NCI-H1930 (cell line): ENCODE measurements around the gene FMN1.

ENCODE experiments used
- DNase-seq, 2 experiments: peaks; one replicate each; lab custom pipeline; 2025; lab: John Stamatoyannopoulos, UW

Gene FMN1

DNA sequence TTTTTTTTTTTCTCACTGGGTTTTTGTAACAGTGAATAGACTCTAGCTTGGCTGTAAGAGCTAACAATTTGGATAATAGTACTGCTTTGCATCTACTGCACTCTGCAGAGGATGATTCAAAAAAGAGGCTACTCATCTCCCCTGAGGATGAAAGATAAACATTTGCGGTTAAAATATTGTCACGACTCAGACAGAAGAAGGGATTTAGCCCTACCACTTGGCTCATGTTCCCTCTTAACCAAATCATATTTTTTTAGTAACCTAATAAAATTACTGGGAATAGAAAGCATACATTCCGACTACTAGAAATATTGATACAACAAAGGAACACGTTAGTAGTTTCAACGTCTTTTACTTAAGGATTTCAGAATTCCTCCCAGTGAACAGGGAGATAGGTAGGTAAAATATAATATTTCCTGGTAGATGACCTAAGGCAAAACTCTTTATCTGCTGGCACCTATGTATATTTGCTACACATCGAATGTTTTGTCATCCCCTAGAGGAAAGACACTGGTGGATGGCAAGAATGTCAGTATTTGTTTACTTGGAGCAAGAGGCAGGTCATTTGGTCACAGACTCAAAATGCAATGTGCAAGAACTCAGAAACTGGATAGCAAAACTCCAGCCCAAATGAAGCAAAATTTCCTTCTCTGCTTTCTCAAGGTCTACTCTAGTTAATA is 365.9 kb downstream of the FMN1 start:
- peak; percentile 2 to 23 for DNase-seq

DNA sequence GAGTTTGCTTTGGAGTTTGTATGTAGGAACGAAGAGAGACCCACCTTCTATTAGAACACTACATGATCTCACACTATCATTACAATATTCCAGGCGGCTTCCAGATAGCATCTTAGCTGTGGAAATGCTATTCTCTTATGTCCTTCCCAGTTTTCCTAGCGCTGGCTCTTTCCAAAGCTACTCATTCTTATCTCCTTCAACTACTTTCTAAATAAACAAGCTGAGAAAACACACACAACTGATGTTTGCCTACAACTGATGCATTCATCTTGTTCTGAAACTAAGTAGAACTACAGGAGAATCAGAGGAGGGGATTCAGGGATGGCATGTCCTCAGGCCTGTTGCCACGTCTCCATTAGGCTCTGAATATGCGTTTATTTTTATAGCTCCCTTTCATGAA is 367.8 kb downstream of the FMN1 start:
- DNase-seq = no peak

DNA sequence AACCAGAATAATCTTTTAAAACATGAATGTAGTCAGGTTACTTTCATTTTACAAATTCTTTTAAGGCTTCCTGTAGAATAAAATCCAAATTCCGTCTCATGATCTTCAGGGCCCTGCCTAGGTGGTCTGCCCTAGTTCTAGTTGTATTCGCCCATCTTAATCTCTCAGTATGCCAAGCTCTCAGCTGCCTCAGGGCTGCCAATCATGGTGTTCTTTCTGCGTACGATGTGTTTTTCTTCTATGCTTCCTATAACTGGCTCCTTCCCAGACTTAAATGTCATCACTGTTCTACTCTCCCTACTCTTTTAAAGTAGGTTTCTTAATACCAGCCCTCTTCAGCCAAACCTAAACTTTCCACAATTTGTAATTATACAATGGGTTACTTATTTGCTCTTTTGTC is 369.3 kb downstream of the FMN1 start:
- DNase-seq = no peak

DNA sequence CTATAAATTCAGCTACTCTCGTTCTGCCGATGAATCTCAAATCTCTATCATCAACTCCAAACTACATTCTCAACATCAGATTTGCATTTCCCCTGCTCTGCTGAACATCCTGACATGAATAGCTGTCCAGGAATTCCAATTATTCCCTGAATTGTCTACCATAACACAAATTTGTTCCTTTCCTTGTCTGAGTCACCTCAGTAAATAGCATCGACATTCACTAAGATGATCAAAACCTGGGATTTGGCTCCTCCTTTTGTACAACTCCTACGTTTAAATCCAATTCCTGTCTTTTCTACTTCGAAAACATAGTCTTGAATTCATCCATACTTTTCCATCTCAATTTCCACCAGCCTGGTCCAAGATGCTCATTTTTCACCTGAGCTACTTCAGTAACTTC is 369.7 kb downstream of the FMN1 start:
- no peak for DNase-seq

DNA sequence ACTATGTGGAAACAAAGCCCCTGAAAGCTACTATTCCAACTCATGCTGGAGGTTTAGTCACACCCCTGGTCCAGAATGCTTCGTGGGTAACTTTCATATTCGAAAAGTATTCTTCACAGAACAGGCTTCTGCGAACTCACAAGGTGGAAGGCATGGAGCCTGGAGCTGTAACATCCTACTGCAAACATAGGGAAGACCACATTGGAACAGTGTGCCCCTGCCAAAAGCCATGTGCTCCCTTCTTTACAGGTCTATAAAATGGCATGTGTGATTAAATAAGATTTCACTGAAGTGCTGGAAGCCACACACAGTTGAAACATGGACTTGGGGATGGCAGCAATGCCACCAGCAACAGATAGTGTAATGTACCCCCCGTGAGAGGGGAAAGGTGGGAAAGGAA is 370.8 kb downstream of the FMN1 start:
- no peak for DNase-seq

DNA sequence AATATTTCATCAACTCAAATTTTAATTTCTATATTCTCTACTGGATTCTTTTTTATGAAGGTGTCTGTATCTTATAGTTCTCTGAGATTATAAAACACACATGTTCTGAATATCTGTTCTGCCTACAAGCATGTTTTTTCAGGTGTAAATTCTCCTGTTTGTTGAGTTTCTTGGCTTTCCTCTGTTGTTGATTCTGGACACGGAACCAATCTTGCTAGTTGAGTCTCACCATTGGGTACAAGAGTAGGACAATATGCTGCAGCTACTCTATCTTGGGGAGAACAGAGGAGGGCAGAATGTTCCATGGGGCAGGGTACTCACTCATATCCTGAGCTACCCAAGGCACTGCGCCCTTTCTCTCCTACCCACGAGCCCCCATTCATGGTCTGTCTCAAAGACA is 371.8 kb downstream of the FMN1 start:
- no peak for DNase-seq

DNA sequence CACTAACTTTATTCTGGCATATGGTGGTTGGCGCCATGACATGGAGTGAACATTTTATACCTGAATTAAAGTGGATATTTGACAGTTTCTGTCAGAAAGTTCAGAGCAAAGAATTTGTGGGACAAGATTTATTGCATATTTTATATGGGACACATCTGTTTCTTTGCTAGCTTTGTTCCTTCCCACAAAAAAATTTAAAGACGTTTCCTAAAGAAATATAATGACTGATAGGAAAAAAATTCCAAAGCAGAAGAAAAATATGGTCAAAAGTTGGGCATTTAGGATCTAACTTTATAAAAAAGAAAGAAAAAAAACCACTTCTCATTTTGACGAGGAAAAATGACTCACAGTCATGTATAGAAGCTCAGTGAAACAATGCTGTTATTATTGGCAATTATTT is 375.1 kb downstream of the FMN1 start:
- no peak for DNase-seq

DNA sequence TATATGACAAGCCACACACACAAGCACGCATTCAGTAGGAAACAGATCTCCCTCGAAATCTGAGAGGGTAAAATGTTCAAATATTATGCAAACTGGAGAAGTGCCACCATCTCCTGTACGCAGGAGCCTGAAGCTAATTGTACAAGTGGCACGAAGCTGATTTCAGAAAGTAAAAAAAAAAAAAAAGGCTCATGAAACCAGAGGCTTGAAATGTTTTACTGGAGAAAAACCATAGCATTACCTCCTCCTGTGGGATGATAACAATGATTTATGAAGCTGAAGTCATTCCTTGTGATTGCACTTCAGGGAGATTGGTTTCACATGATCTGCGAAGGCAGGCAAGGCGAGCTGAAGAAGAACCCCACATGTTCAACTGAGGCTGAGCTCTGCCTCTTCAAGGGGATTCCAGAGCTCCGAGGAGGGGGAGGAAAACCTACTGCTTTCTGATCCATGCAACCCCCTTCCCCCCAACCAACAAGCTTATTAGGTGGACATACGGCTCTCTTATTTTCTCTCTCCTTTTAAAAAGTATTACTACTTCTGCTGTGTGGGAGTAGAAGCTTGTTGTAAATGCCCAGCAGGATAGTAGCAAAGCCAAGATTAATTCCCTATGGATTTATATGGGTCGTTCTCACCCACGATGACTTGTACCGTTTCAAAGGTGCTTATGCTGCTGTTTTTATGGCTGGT is 375.6 kb downstream of the FMN1 start:
- peak; percentile 19 to 49 for DNase-seq

DNA sequence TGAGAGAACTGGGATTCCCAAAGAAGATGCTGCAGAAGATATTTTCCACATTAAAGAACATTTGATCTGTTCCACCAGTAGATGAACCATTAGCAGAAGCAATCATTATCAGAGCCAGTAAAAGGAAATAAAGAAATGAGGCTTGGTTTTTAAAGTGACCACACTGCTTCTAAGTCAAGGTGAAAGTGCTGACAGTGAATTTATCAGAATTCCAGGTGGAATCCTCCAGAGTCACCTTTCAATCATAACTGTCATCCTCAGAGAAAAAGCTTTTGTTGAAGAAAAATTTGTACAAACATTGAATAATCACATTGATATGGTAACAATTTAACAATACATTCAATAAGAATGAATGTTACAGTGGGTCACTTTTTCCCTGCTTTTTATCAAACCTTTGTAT is 376.9 kb downstream of the FMN1 start:
- DNase-seq = peak; percentile 6 to 12

DNA sequence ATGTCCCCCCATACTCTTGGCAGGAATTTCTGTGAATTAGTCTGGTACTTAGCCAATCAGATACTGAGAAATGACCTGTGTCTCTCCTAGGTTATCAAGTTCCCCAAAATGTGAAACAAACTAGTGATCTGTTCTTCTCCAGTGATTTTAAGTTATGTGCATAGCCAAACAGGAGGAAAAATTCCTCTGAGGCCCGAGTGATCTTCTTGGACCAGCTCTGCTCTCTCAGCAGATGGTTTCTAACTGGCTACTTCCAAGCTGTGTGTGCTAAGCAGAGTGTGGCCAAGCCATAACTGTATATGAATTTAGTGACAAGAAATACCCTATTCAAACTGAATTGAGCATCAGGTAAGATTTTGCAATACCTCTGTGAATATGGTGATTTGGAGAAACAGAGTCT is 387.2 kb downstream of the FMN1 start:
- DNase-seq = no peak

DNA sequence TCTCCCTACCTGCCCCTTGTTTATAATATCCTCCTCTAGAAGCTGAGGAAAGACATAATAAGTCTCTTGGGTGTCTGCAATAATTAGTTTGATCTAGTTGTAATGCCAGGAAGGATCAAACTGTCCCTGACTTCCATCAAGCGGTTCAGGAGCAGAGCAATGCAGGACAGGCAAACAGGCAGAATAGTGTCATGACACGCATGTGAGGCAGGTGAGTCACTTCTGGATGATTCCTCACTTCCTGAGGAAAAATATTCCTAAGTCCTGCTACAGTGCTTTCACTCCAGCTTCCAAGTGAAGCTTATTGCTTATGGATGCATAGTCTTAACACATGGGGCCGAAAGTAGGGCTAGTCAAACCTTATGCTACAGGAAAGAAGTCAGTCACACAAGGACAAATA is 390.9 kb downstream of the FMN1 start:
- DNase-seq = no peak

DNA sequence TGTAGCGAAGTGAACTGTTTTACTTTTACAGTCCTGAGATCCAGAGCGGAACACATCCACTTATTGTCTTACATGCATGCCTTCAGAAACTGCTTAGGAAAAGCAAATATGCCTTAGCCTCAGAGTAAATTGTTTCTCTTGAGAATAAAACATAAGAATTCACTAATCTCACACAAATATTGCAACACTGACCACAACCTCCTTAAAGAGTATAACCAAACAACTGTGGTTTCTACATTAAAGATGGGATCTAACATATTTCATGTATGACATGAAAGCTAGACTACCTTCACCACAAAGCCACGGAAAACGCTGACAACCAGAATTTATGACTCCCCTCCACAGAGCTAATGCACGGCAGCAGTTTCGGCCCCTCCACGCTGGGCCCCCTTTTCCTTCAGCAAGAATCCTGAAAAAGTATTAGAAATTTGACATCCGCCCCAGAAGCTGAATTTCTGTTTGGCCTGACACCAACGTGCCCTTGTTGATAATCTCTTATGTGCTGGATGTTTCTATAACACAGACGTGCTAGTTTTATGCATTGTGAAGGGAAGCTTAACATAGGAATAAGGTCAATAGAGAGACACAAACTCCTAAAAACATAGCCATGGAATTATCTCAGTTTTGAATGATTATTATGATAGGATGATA is 392.1 kb downstream of the FMN1 start:
- no peak for DNase-seq

DNA sequence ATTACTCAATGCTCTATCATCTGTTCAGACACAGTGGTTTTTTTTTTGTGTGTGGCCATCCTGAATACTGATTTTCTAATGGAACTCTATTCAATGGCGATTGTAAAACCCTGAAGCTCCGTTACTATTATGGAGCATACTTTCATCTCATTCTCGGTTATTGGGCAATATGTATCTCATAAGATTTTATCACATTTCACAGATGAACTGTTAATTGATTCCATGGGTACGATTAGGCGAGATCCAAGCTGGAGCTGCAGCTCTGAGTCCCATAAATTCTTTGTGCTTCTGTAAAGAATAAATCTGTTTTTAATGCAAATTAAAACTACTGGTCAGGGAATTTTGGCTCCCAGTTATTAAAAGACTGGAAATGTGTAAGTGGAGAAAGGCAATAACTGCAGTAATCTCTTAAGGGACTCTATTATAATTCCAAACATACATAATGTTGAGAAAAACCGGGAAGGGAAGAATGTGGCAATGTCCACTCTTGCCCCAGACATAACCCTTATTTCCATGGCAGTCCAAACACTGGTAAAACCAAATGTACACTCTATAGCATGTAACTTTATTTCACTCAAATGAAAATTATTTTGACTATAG is 394.5 kb downstream of the FMN1 start:
- no peak for DNase-seq

DNA sequence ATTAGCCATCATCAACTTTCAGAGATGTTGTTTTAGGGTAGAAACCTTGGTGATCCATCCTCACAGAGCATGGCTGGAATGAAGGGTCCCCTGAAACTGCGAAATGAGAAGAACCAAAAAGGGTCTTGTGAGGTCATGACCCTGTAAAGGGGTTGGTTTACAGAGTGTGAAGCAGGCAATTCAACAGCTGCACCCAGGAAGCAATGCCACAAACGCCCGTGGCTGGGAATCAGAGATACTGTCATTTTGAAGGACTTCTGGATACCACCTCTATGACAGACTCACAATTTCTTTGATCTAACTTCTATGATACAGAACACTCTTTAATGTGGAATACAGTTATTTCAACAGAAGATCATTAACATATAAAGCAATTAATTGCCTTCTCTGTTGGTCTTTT is 397.7 kb downstream of the FMN1 start:
- no peak for DNase-seq

DNA sequence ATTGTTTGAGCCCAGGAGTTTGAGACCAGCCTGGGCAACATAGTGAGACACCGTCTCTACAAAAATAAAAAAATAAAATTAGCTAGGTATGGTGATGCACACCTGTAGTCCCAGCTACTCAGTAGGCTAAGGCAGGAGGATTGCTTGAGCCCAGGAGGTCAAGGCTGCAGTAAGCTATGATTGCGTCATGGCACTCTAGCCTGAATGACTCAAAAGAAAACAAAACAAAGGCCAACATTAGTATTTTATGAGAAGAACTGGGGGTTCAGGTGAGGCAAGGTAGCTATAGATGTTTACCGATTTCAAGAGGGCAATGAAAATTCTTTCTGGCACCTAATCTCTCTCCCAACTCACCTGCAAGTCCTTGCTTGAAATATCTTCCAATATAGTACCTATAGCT is 399.5 kb downstream of the FMN1 start:
- DNase-seq = no peak

DNA sequence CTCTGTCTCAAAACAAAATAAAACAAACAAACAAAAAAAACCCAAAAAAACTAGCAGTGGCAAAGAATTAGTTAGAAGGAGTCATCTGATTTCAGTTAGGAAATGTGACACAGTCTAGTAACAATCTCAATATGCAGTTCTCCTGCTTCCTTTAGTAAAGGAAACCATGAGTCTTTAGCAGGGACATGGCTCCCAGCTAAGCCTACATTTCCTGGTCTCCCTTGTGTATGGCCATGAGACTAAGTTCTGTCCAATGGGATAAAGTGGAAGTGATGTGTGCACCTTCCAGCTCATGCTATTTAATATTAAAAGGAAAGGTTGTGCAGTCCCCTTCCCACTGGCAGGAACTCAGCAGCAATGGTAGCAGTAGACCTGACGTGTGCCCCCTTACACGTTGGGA is 402.1 kb downstream of the FMN1 start:
- no peak for DNase-seq

DNA sequence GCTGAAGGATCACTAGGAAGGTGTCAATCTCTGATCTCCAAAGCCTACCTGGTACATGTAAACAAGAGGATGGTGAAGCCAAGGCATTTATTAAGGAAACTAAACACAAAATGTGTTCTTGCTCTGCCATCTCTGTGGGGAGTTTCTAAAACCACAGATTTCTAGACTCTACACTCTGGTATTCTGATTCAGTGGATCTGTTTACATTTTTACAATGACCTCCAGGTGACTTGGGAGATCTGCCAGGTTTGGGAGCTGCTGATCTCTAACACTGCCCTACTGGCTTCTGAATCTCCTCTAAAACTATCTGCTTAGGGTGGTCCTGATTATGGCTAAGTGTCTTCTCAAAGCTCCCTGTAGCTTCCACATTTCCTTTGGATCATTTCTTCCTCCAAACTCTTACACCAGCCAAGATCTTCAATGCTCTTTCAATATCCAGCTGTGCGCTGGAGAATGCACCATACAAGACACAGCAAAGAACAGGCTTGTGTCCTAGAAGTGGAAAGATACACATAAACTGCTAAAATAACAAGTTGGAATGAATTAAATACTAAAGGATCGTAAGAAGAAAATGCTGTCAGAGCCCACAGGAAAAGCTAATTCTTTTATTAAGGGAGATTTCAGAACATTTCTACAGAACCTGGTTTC is 404.0 kb downstream of the FMN1 start:
- DNase-seq = no peak

DNA sequence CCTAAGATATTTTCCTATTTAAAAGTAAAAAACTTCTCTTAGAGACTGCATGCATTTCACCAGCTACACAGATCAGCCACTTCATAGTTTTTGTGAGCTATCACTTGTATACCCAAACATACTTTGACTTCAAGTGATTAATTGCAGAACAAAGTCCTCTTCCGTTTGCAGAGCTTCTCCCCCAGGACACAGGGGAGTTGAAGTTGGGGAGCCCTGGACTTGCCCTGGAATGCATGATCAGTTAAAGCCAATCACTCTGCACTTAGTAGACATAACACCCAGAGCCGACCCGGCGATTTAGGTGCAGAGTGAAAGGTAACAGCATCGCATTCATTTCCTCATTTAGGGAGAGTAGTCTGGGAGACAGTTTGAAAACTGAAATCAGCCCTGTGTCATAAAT is 406.6 kb downstream of the FMN1 start:
- DNase-seq = no peak

DNA sequence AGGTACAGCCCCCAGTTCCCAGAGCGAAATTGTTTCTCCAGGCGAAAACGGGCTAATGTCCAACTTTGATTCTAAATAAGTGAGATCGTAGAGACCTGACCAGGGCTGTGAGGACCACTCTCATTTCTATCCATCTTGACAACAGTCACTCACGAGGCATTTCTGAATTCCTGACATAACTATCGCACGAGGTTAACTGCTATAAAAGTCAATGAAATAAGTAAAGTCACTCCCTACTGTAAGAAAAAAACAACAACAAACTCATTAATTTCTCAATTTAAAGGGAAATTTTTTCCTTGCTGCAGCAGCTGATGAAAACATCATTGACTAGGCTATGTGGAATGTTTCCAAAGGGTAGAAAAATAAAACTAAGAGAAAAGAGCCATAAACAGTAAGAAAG is 407.6 kb downstream of the FMN1 start:
- no peak for DNase-seq

DNA sequence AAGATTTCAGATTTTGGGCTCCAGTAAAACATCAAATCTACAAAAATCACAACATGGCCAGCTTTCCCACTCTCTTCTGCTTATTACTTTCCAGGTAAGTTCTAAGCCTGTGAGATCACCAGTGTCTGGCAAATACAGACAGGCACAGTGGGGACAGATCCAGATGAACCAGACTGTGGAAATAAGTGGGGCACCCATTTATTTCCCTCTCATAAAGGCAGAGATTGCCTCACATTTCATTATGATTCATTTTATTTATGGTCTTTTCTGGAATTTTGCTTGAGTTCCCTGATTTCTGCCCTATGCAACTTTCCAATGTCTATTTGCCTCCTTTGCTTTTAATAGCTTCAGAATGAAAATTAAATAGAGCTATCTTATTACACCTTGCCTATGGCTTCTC is 409.9 kb downstream of the FMN1 start:
- no peak for DNase-seq

DNA sequence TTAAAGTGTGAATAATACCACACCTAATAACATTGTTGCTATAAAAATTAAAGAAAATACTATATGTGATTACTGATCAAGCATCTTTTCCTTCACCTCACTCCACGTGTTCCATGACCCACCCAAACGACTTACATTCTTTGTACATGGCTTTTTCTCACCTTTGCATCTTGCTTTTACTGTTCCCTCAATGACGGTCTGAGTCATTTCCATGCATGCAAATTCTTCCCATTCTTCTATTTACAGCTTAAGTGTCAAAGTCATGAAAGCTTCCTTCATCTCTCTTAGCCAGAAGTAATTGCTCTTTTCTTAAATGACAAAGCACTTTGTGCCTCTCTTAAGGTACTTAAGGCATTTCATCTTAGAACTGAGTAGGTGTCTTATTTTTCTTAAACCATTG is 412.7 kb downstream of the FMN1 start:
- no peak for DNase-seq

DNA sequence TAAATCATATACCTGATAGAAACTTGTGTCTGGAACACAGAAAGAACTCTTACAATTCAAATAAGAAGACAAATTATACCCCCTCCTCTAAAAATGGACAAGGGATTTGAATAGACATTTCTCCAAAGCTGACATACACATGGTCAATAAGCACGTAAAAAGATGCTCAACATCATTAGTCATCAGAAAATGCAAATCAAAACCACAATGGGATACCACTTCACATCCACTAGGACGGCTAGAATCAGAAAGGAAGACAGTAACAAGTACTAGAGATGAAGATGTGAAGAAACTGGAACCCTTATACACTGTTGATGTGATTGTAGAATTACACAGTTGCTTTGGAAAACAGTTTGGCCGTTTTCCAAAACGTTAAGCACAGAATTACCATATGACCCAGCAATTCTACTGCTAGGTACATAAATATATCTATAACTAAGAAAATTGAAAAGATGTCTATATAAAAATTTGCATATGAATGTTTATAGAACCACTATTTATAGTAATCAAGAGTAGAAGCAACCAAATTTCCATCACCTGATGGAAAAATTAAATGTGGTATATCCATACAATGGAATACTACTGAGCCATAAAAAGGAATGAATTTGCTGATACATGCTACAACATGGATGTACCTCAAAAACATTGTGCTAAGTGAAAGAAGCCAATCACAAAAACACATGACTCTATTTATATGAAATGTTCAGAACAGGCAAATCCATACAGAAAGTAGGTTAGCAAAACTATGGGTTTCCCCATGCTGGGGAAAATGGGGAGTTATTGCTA is 415.9 kb downstream of the FMN1 start:
- DNase-seq = no peak
